Adipocyte (in vitro differentiated cells): ENCODE results near the gene NUDT16.
A peak's percentile ranks its signal among the peaks of the same experiment; 100 is the strongest.
"Not testable (repeated sequence)": the region's sequence is repeated elsewhere in the genome, so short reads cannot be mapped to it uniquely, and the experiment has no call there.

Experiments used
- DNase-seq: peaks from one replicate; pipeline ENCODE4 v3.0.0-alpha.2; 2015; ENCODE audit warnings: low read depth
- H3K27me3 ChIP-seq: replicated peaks from 2 replicates; pipeline ENCODE4 v1.7.0; 2013; ENCODE audit warnings: mild to moderate bottlenecking, low read length, moderate library complexity; ENCODE audit not compliant: control insufficient read depth, insufficient read depth
- H3K36me3 ChIP-seq: 2 replicates; pipeline ENCODE4 v1.7.0; 2013; ENCODE audit warnings: low read length, mild to moderate bottlenecking, moderate library complexity; ENCODE audit not compliant: control insufficient read depth, insufficient read depth, severe bottlenecking
- H3K4me1 ChIP-seq: 2 replicates; pipeline ENCODE4 v1.7.0; 2013; ENCODE audit warnings: mild to moderate bottlenecking, low read length, moderate library complexity; ENCODE audit not compliant: control insufficient read depth, insufficient read depth
- H3K4me3 ChIP-seq: 2 replicates; pipeline ENCODE4 v1.7.0; 2013; ENCODE audit warnings: mild to moderate bottlenecking, low read length, moderate library complexity
- H3K9ac ChIP-seq: 2 replicates; pipeline ENCODE4 v1.7.0; 2013; ENCODE audit warnings: mild to moderate bottlenecking, low read length, moderate library complexity
- H3K9me3 ChIP-seq: 2 replicates; pipeline ENCODE4 v1.7.0; 2013; ENCODE audit warnings: mild to moderate bottlenecking, low read length, moderate library complexity; ENCODE audit not compliant: control insufficient read depth

Gene NUDT16

DNA sequence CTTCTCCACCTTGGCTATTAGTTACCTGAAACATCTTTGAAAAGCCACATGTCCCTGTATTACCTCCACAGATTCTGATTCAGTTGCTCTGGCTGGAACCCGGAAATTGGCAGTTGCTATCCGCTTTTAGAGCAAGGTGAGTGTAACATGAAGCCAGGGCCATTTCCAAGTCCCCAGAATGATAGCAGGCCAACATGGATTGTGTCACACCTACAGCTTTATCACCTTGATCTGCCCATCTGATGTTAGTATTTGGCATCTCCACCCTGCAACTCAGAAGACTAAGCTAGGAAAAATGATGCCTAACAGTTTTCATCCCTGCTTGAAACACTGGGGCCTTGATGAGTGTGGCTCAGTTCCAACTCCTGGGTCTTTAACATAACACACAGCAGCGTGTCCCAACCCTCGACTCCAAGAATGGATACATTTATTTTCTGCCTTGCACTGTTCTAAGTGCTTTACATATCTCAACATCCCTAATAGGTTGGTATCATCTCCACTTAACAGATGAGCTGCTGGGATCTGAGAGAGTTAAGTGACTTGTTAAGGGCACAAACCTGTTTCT lies 21.3 kb upstream of the NUDT16 start:
- no peaks in the 10 kb centered on the region for H3K36me3 ChIP-seq
- no peak overlapping the region for H3K9ac ChIP-seq
- H3K4me3 ChIP-seq = no peak overlapping the region
- H3K27me3 ChIP-seq = no peaks in the 10 kb centered on the region
- H3K4me1 ChIP-seq = peaks cover 9% of the 10 kb centered on the region
- DNase-seq = no peak
- no peaks in the 10 kb centered on the region for H3K9me3 ChIP-seq

DNA sequence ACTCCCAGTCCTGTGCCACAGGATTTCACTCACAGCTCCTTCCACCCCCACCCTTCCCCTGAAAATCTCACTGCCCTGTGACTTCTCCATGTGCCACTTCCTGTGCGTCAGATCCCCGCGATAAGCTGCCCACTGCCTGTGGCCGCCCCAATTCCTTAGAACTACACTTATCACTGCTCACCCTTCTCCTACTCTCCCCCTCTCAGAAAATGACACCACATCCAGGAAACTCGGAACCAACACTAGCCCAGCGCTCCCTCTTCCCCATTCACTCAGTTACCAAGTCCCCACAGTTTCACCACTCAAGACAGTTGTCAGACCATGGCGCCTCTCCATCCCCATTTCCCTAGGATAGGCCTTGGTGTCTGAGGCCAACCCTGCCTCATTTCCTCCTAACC lies 20.5 kb upstream of the NUDT16 start:
- not testable (repeated sequence) for H3K4me3 ChIP-seq, H3K36me3 ChIP-seq, H3K4me1 ChIP-seq, H3K9ac ChIP-seq, H3K27me3 ChIP-seq, H3K9me3 ChIP-seq, DNase-seq

DNA sequence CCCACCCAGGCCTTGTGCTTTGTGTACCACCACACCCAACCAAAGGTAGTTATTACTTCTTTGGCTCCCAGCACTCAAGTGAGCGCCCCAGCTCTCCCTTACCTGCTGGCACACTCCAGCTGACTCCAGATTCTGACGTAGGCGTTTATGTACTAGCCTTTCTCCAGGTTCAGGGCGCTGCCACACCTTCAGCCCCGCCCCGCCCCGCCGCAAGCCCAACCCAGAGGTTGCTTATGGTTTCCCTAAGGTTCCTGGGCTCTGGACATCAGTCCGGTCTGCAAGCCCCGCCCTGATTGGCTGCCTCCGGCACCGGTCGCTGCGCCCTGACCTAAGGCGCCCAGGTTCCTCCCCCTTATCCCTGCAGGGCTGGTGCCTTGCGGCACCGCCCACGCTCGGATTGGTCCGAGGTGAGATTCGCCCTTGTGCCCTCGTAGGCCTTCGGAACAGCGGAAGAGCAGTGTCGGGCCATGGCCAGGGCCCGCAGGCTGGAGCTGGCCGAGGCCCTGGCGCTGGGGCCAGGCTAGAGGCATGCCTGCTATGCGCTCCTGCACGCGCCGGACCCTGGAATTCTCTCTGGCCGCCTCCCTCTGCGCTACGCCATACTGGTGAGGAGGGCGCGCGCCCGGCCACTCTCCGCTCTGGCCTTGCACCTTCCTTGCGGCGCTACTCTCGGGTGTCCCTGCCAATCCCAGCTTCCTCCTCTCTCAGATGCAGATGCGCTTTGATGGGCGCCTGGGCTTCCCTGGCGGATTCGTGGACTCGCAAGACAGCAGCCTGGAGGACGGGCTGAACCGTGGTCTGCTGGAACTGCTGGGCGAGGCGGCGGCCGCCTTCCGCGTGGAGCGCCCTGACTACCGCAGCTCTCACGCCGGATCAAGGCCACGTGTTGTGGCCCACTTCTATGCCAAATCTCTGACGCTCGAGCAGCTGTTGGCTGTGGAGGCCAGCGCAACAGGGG lies 19.8 kb upstream of the NUDT16 start:
- Histone ChIP-seq H3K4me3 (peak overlapping the region; percentile 79), H3K9me3 (no peaks in the 10 kb centered on the region), H3K9ac (peak overlapping the region; percentile 61), H3K27me3 (no peaks in the 10 kb centered on the region), H3K36me3 (no peaks in the 10 kb centered on the region), H3K4me1 (peaks cover 9% of the 10 kb centered on the region)
- DNase-seq = peak; percentile 32

- Histone ChIP-seq H3K4me3 (no peak overlapping the region), H3K9ac (no peak overlapping the region), H3K27me3 (no peaks in the 10 kb centered on the region), H3K4me1 (peaks cover 9% of the 10 kb centered on the region), H3K36me3 (no peaks in the 10 kb centered on the region), H3K9me3 (no peaks in the 10 kb centered on the region)
- DNase-seq = no peak
These were observed 18.3 kb upstream of the NUDT16 start for GRCh38 chr3:131363275-131363674.

GRCh38 chr3:131370935-131371687 lies 10.5 kb upstream of the NUDT16 start:
- DNase-seq = no peak
- no peaks in the 10 kb centered on the region for H3K9me3 ChIP-seq
- H3K4me1 ChIP-seq = no peaks in the 10 kb centered on the region
- no peak overlapping the region for H3K9ac ChIP-seq
- H3K4me3 ChIP-seq = no peak overlapping the region
- H3K27me3 ChIP-seq = no peaks in the 10 kb centered on the region
- H3K36me3 ChIP-seq = peaks cover 35% of the 10 kb centered on the region

DNA sequence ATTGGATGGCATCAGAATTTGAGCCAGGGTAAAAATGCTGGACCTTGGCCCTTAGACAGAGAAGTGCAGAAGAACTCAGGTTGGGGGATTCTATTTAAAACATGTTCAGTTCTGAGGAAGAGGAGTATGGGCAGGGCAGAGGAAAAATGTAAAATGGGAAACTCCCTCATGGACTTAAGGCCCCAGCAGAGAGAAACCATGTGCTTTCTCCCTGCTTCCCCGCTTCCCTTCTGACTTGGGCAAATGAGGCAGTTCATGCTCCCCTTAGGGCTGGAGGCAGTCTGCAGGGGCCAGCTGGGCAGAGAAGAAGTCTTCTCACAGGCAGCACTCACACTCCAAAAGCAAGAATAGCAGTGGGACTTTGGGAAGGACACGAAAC lies 9.9 kb upstream of the NUDT16 start:
- H3K9me3 ChIP-seq = no peaks in the 10 kb centered on the region

DNA sequence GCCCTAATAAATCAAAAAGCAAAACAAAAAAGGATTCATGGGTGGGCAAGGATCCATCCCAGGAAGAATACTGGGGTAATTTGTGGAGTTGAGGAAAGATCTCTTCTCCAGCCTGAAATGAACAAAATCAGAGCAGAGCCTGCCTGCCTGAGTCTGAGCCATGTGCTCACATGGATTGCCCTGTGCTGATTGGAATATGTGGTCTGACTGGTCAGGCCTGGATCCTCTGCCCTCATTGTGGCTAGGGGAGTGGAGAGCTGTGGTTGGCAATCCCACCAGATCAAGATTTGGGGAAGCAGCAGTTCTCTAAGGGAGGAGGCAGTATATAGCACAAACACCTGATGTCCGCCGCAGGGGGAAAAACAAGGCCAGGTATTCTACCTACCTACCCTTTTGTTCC lies 6.8 kb upstream of the NUDT16 start:
- DNase-seq = no peak
- Histone ChIP-seq H3K27me3 (no peaks in the 10 kb centered on the region), H3K9me3 (no peaks in the 10 kb centered on the region), H3K4me1 (peaks cover 3% of the 10 kb centered on the region), H3K4me3 (no peak overlapping the region), H3K36me3 (peaks cover 39% of the 10 kb centered on the region), H3K9ac (no peak overlapping the region)

More for the DNA sequence above, 9.9 kb upstream of the NUDT16 start:
- Histone ChIP-seq H3K4me1 (no peaks in the 10 kb centered on the region), H3K36me3 (peaks cover 39% of the 10 kb centered on the region), H3K4me3 (no peak overlapping the region), H3K9ac (no peak overlapping the region), H3K27me3 (no peaks in the 10 kb centered on the region)
- DNase-seq = no peak

DNA sequence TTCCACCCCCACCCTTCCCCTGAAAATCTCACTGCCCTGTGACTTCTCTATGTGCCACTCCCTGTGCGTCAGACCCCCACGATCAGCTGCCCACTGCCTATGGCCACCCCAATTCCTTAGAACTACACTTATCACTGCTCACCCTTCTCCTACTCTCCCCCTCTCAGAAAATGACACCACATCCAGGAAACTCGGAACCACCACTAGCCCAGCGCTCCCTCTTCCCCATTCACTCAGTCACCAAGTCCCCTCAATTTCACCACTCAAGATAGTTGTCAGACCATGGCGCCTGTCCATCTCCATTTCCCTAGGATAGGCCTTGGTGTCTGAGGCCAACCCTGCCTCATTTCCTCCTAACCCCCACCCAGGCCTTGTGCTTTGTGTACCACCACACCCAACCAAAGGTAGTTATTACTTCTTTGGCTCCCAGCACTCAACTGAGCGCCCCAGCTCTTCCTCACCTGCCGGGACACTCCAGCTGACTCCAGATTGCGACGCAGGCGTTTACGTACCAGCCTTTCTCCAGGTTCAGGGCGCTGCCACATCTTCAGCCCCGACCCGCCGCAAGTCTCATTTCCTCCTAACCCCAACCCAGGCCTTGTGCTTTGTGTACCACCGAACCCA lies 641 bp upstream of the NUDT16 start:
- Histone ChIP-seq H3K9ac (peak overlapping the region; percentile 92), H3K4me1 (peaks cover 21% of the 10 kb centered on the region), H3K36me3 (peaks cover 19% of the 10 kb centered on the region), H3K4me3 (peak overlapping the region; percentile 90)
- not testable (repeated sequence) for H3K9me3 ChIP-seq, H3K27me3 ChIP-seq
- peak; percentile 26 for DNase-seq

GRCh38 chr3:131386429-131387165 lies 5.0 kb downstream of the NUDT16 start:
- Histone ChIP-seq H3K27me3 (no peaks in the 10 kb centered on the region), H3K4me3 (no peak overlapping the region)
- no peak for DNase-seq

DNA sequence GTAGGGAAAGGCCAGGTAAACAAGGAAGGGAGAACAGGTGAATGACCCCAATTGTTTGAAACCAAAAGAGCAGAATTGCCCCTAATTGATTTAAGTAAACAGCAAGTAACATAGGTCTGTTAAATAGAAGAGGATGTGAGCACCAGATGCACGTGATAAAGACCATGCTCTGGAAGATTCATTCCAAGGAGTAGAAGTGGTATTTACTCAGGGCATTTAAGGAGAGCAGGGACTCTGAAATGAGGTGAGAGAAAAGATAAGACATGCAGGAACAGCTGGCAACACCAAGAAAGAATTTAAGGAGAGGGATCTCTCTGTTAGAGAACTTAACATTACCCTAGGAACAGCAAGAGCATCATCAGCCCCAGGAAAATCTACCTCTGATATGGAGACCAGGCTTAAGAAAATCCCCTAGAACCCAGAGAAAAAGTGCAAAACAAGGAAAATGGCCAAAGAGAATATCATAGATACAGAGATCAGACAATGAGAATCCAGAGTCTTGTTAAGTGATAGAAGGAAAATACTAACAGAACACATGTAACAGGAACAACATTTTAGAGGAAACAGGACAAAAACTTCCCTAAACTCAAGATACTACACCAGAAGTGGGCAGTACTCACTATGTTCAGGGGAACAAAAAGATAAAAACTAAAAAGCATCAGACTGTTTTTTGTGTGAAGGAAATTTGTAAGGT lies 6.4 kb downstream of the NUDT16 start:
- Histone ChIP-seq H3K27me3 (no peaks in the 10 kb centered on the region), H3K9me3 (no peaks in the 10 kb centered on the region), H3K4me3 (no peak overlapping the region), H3K9ac (no peak overlapping the region), H3K36me3 (peaks cover 13% of the 10 kb centered on the region), H3K4me1 (peaks cover 22% of the 10 kb centered on the region)
- DNase-seq = no peak

More at GRCh38 chr3:131386429-131387165, 5.0 kb downstream of the NUDT16 start:
- Histone ChIP-seq H3K9me3 (no peaks in the 10 kb centered on the region), H3K9ac (peak overlapping the region; percentile 22), H3K4me1 (peaks cover 27% of the 10 kb centered on the region), H3K36me3 (peaks cover 13% of the 10 kb centered on the region)
